WERI-Rb-1 (cell line): Measurements from ENCODE around the gene JPH2.

Source experiments
- DNase-seq: peaks from one replicate; pipeline ENCODE4 v3.0.0-alpha.2; 2020
- H3K27ac ChIP-seq: fragments of 250-450 bp; sonication (Bioruptor Pico); 2 replicates; pipeline ENCODE4 v1.5.1; 2020; ENCODE audit warnings: mild to moderate bottlenecking, moderate library complexity
- H3K27me3 ChIP-seq: fragments of 250-450 bp; sonication (Bioruptor Pico); 2 replicates; pipeline ENCODE4 v1.5.1; 2021; ENCODE audit warnings: mild to moderate bottlenecking, low read depth, moderate library complexity; ENCODE audit not compliant: insufficient read depth, severe bottlenecking
- H3K36me3 ChIP-seq: fragments of 250-450 bp; sonication (Bioruptor Pico); 2 replicates; pipeline ENCODE4 v1.5.1; 2020; ENCODE audit warnings: mild to moderate bottlenecking, moderate library complexity
- H3K4me3 ChIP-seq: 2 replicates; pipeline ENCODE4 v1.5.1; 2011; ENCODE audit warnings: low read depth, mild to moderate bottlenecking, control low read depth, low read length
- H3K9me3 ChIP-seq: fragments of 250-450 bp; sonication (Bioruptor Pico); 2 replicates; pipeline ENCODE4 v1.5.1; 2021; ENCODE audit warnings: mild to moderate bottlenecking, moderate library complexity; ENCODE audit not compliant: severe bottlenecking
- CTCF ChIP-seq: IDR thresholded peaks from 2 replicates; pipeline ENCODE4 v1.5.1; 2011; ENCODE audit warnings: low read depth, mild to moderate bottlenecking, control low read depth, inconsistent platforms, low read length

JPH2 gene

GRCh38 chr20:44176833-44177534, 10.0 kb downstream of the JPH2 start:
- TF ChIP-seq CTCF: no peak
- Histone ChIP-seq H3K9me3 (no peaks in the 10 kb centered on the region), H3K27ac (no peak overlapping the region), H3K4me3 (no peak overlapping the region), H3K27me3 (no peaks in the 10 kb centered on the region), H3K36me3 (no peaks in the 10 kb centered on the region)
- DNase-seq: no peak

GRCh38 chr20:44174996-44175765, 11.8 kb downstream of the JPH2 start:
- Histone ChIP-seq H3K36me3 (no peaks in the 10 kb centered on the region), H3K27ac (no peak overlapping the region), H3K27me3 (no peaks in the 10 kb centered on the region), H3K9me3 (no peaks in the 10 kb centered on the region), H3K4me3 (no peak overlapping the region)
- TF ChIP-seq CTCF: no peak
- no peak for DNase-seq

DNA sequence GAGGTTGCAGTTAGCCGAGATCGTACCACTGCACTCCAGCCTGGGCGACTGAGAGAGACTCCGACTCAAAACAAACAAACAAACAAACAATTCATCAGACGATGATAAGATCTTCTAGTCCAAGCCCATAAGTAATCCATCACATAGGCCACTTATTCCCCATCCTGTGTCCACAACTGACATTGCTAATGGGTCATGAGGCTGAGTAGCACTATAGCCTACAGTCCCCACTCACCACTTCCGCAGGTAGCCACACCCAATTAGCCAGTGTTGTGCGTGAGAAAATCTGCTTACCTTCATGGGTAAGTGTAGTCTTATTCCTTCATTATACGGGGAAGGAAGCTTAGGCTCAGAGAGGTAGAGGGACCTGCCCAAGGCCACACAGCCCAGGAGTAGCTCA, 13.1 kb downstream of the JPH2 start:
- Histone ChIP-seq H3K27me3 (no peaks in the 10 kb centered on the region), H3K9me3 (no peaks in the 10 kb centered on the region), H3K4me3 (no peak overlapping the region), H3K27ac (no peak overlapping the region), H3K36me3 (no peaks in the 10 kb centered on the region)
- no peak for DNase-seq
- no peak for TF ChIP-seq CTCF

DNA sequence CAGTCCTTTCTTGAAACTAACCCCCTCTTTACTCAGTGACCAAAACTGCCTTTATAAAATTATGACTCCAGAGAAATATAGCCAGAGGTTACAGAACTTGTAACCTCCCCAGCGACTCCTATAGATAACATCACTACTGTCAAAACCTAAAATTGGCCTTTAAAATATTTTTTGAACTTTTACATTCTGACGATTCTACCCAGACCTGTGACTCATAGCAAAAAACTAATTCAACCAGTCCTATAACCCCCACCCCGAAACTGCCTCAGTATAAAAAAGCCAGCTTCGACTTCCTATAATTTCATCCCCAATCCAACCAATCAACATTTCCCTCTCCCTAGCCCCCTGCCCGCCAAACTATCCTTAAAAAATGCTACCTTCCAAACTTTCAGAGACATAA, 13.9 kb downstream of the JPH2 start:
- no peak overlapping the region for H3K4me3 ChIP-seq
- TF ChIP-seq CTCF: no peak
- no peaks in the 10 kb centered on the region for H3K36me3 ChIP-seq
- H3K27ac ChIP-seq: no peak overlapping the region
- no peaks in the 10 kb centered on the region for H3K27me3 ChIP-seq
- no peak for DNase-seq
- no peaks in the 10 kb centered on the region for H3K9me3 ChIP-seq

GRCh38 chr20:44172572-44172950, 14.4 kb downstream of the JPH2 start:
- no peak overlapping the region for H3K4me3 ChIP-seq
- no peaks in the 10 kb centered on the region for H3K36me3 ChIP-seq
- no peaks in the 10 kb centered on the region for H3K9me3 ChIP-seq
- H3K27ac ChIP-seq: no peak overlapping the region
- no peak for DNase-seq
- no peak for TF ChIP-seq CTCF
- no peaks in the 10 kb centered on the region for H3K27me3 ChIP-seq
